ENCODE data around the gene DPF3.

GRCh38 chr14:72932893-72933292 lies 39.0 kb upstream of the DPF3 start:
- TF ChIP-seq, protein P1, sequence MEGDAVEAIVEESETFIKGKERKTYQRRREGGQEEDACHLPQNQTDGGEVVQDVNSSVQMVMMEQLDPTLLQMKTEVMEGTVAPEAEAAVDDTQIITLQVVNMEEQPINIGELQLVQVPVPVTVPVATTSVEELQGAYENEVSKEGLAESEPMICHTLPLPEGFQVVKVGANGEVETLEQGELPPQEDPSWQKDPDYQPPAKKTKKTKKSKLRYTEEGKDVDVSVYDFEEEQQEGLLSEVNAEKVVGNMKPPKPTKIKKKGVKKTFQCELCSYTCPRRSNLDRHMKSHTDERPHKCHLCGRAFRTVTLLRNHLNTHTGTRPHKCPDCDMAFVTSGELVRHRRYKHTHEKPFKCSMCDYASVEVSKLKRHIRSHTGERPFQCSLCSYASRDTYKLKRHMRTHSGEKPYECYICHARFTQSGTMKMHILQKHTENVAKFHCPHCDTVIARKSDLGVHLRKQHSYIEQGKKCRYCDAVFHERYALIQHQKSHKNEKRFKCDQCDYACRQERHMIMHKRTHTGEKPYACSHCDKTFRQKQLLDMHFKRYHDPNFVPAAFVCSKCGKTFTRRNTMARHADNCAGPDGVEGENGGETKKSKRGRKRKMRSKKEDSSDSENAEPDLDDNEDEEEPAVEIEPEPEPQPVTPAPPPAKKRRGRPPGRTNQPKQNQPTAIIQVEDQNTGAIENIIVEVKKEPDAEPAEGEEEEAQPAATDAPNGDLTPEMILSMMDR (IDR thresholded peaks at IDR 0.05) = no peak
- no peak for TF ChIP-seq EP300 (IDR thresholded peaks at IDR 0.05)
